SHP77 (cell line): ENCODE measurements around the gene DOCK2.
"Not testable (repeated sequence)": the region's sequence is repeated elsewhere in the genome, so short reads cannot be mapped to it uniquely, and the experiment has no call there.

Source experiments
- DNase-seq, 2 experiments: peaks; one replicate each; lab custom pipeline; 2025; lab: John Stamatoyannopoulos, UW

DOCK2 gene

DNA sequence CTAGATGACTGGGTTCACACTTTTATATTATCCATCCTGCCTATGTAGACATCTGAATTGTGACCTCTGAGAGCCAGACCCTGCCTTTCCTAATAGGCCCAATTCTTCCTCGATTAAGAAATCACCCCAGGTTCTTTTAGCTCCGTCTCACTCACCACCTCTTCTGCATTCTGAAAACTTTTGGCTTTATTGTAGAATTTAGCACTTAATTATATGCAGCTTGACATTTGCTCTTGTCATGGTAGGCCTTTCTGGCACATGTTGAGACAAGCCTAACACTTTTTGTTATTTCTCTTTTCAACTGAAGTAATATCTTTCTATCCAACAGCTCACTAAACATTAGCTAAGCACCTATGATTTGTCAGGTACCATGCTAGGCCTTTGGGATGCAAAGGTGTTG, 180.0 kb downstream of the DOCK2 start:
- DNase-seq: no peak

DNA sequence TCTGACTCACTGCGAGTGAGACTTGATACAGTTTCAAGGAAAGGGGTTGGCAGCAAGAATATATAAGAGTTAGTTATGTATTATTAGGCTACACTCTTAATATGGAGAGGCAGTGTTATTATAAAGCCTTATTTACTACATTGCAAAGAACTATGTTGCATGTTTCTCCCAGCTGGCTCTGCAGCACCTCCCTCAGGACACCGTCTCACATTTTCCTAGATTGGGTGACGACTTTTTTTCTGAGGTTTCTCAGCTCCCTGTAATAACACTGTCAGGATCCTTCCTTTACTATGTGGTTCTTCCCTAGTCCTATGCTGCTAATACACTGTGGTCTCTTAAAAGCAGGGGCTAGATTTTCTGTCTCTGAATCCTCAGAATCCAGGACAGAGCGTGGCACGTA, 189.5 kb downstream of the DOCK2 start:
- no peak for DNase-seq

DNA sequence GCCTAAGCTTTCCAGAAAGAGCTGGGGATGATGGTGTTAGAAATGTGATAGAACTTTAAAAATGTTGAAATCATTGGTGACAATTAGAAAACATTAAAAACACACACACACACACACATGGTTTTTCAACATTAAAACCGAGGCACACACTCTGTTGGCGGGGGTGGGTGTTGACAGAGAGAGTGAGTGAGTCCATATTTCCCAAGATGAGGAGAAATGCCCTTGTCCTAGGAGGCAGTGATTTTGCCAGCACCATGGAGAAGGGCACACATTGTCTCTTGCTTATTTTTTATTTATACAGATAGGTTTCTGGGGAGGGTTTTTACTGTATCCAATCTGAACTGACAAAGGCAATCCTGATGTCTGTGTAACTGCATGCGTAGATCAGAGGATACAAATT, 190.7 kb downstream of the DOCK2 start:
- DNase-seq: no peak

DNA sequence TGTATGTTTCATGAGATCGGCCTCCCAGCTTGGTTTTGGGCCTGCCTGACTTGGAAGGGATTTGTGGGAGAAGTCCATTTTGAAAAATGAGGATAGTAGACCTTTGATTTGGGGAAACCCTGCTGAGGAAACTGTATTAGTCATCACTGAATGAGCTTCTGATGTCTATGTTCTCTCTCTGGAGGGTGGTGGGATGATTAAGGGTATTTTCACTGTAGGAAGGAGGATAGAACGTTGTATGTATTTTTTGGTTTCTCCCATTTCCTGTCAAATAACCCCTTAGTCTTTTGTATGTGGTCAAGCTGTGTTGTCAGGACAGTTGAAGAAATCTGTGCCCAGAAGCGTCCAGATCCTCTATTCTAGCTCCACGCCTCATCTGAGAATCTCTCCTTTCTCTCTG, 191.3 kb downstream of the DOCK2 start:
- DNase-seq: no peak

DNA sequence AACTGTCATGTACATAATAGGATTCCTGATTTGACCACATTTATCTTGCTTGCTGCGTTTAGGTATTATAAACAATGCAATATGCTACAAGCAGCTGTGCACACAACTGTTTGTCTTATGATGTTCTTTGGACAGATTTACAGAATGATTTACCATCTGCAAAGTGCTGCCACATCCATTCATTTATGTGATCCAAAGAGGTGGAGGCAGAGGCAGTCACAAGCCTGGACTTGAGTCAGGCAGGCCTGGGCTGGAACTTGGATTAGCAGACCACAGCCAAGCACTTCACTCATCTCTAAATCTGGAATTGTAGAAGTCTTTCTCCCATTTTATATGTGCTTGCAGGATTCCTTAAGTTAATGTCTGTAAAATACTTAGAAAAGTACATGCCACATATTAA, 194.3 kb downstream of the DOCK2 start:
- DNase-seq: peak; percentile 29 to 36

DNA sequence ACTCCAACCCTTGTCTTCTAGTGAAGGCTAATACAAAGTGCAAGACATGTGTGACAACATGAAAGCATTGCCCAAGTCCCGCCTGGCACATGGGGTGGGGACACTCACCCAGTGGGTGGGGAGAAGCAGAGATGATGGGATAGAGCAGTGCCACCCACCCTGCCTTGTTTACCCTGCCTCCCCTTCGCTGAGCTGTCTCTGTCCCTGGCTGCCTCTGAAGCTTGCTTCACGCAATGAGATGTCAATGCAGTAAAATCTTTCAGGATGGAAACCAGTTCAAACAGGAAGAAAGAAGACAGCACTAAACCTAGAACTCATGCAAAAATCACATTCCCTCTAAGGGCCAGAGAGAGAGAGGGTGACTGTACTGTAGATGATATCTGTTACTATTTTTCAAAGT, 195.2 kb downstream of the DOCK2 start:
- no peak for DNase-seq

DNA sequence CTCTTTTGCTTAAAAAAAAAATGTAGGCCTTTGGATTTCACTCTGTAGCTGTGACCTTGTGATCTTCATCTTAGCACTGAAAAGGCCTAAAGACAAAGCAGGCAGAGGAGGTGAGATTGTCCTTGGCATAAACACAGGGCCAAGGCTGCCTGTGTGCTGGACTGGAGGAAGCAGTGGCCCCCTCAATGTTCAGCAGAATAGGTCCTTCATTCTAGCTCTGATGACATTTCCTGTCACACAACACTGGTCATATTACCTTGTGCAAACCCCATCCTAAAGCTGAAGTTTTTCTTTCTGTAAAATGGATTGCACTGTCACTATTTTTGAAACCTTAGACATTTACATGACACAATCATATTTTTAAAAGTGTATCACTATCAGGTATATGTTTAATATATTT, 195.8 kb downstream of the DOCK2 start:
- no peak for DNase-seq

DNA sequence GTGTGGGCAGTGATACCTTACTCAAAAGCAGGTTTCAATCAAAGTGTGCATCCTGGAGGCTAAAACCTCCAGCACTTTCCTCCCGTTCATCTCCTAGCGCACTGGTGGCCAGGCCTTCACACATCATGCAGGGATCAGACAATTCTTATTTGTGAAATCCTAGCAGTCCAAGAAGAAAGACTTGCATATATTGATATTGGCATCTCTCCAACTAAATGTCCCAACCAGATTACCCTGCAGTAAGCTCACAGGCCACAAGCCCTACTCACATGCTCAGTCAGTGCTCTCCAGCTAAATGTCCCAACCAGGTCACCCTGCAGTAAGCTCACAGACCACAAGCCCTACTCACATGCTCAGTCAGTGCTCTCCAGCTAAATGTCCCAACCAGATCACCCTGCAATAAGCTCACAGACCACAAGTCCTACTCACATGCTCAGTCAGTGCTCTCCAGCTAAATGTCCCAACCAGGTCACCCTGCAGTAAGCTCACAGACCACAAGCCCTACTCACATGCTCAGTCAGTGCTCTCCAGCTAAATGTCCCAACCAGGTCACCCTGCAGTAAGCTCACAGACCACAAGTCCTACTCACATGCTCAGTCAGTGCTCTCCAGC, 196.7 kb downstream of the DOCK2 start:
- not testable (repeated sequence) for DNase-seq

DNA sequence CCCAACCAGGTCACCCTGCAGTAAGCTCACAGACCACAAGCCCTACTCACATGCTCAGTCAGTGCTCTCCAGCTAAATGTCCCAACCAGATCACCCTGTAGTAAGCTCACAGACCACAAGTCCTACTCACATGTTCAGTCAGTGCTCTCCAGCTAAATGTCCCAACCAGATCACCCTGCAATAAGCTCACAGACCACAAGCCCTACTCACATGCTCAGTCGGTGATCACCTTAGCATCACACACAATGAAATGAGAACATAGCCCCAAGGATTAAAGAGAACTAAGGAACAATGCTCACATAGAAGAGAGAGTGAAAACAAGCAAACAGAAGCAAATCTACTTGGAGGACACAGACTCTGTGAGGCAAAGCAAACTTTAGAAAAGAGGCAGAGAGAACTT, 197.5 kb downstream of the DOCK2 start:
- DNase-seq: not testable (repeated sequence)

DNA sequence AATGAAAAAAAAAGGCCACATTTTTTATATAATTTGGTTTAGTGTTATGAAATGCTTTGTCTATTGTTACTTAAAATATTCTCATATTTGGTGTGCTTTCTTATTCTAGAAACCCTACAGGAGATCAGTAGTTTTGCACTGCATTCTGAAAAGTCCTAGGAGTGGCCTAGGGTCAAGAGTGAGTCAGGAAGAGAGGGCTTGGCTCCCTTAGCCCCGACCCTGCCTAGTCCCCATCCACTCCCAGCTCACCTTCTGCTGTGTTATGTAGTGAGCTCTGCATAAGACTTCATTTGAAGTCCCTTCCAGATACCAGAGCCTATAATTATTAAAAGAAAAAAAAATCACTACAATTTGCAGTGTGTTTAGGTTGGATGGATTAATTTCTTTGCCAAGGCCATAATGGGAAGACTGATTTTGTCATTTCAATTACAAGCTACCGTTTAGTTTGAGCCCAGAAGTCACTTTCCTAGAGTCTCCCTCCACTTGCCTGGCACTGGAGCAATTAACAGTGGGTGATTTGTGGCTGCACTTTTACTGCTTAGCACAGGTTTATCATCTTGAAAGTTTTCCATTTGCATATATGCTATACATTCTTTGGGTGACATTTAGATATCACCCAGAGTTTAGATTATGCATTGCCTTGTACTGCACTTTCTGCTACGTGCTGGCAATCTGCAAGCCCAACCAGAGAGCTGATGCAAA, 199.9 kb downstream of the DOCK2 start:
- DNase-seq: no peak

DNA sequence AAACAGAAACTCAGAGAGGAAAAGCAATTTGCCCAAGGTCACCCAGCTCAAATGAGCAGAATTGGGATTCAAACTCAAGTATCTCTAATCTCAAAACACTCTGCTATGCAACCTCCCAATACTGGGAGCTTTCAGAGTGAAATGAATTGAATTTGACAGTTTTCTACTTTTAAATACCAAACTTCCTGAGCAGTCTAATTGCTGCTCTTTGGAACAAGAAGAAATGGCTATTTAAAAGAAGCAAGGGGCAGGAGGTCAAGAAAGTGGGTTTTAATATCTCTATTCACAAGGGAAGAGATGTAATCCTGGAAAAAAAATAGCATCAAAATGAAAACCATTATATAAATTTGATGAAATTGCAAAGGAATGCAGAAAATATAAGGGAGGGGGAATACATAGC, 200.6 kb downstream of the DOCK2 start:
- DNase-seq: no peak

DNA sequence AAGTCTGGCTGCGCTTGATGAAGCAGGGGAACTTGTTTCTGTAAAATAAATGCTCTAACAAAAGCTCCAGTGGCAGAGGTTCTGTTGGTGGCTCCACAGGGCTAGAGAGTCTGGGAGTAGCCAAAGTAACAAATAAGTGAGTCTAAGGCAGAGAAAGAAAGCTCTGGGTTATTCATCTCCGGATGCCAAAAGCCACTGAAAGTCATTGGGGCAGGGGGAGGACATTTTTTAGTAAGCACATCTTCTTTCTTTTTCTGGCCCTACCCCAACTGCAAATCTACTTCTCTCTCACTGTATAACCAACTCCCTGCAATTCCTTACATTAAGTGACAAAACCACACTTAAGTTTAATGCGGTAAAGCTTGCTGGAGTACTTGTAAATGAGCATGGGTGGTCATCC, 201.6 kb downstream of the DOCK2 start:
- no peak for DNase-seq

DNA sequence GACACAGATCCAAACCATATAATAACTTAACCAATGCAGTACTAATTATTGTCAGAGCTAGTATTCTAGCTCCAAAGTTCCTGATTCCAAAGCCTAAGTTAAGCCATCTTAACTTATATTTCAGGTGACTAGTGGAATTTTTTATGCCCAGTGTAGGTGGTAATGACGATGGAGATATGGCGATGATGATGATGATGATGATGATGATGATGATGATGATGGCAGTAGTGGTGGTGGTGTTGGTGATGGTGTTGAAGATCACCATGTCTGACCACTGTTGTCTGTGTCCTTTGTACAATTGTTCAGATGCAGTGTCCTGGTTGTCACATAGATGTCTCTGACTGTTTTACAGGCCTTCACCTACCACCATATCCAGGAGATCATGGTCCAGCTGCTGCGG, 203.3 kb downstream of the DOCK2 start:
- no peak for DNase-seq

DNA sequence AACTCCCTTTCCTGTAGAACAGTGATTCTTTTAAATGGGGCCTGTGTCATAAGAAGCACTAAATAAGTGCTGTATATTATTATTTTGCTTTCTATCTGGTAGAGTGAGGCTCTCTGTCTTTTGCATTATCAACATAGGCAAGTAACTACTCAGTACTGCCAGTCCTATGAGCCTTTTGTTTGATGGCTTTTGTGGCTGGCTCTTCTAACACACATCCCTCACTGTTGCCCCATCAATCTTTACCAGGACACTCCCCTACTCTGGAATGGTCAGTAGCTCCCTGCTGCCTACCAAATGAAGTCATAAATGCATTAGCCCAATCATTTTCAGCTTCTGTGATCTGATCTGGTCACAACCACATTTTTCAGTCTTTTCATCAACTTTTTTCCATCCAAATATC, 205.6 kb downstream of the DOCK2 start:
- no peak for DNase-seq

DNA sequence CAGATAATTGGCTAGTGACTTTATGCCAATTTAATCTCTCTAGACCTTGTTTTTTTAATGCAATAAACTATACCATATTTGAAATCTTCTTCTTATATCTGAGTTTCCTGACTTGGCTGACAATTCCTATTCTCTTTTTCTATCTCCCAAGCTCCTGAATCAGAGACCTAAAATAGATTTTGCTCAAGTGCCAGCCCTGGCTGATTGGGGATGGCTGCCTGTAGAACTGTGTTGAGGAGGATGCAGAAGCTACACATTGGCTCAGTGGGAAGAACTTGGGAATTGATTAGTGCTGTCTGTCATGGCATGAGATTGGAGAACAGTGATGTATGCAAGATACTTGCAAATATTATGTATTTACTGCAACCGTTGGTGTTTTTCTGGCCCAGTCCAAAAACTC, 210.4 kb downstream of the DOCK2 start:
- DNase-seq: no peak

DNA sequence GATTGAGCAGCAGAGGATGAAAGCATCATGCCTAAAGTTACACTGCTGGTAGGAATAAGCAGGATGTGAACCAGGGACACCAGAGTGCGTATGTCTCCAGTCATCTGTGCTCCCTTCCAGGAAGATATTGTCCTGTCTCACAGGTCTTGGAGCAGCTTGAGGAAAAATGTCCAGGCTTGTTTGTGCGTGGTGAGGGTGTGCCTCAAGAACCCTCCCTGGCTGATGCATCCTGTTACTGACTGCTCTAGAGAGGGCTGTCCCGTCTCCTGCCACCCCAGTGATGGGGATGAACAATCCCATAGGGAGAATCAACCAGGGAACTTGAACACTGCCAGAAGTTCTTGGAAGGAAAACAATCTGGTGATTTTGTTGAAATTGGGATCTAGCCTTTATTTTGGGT, 211.2 kb downstream of the DOCK2 start:
- no peak for DNase-seq

DNA sequence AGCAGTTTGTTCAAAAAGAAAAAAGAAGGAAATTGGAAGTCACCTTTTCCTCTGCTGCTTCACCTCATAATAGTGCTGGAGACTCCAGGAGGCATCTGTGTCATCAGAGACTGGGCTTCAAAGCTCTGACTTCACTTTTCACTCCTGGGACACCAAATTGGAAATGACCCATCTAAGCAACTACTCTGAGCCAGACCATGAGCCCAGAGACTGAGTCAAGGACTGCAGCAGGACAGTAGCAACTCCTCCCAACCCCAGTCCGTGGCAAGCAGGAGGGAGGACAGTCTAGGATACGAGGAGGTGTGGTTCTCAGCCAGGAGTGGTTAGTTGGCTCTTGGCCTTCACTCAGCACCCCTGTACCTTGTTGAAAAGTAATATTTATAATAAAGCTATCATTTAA, 211.7 kb downstream of the DOCK2 start:
- no peak for DNase-seq

DNA sequence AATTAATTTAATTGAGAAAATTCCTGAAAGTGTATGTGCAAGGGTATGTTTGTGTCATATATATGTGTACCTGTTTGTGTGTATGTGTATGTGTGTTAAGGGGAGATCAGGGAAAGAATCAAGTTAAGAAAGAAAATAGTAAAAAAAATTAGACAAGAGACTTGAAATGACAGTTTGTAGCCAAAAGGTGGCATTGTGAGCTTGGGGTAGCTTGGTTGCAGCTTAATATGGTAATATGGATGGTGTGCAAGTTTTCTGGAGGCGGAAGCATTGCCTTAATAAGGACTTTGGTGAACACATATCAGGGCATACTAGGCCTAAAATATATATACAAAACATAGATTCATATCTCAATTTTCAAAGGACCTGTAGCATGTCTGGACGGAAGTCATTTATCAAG, 213.3 kb downstream of the DOCK2 start:
- no peak for DNase-seq

DNA sequence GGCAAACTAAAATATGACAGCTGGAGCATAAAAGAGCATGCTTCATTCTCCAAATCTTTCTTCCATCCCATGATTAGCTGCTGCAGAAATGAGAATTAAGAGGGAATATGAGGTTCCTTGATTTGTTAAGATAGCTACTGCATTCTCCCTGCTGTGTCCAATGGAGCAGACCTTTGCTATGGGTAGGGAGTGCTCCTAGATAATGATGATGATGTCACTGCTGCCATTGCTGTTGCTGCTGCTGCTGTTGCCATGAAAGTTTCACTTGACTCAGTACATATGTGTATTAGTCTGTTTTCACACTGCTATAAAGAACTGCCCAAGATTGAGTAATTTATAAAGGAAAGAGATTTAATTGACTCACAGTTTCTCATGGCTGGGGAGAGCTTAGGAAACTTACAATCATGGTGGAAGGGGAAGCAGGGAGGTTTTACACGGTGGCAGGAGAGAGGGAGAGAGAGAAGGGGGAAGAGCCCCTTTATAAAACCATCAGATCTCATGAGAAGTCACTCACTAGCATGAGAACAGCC, 214.3 kb downstream of the DOCK2 start:
- DNase-seq: no peak

DNA sequence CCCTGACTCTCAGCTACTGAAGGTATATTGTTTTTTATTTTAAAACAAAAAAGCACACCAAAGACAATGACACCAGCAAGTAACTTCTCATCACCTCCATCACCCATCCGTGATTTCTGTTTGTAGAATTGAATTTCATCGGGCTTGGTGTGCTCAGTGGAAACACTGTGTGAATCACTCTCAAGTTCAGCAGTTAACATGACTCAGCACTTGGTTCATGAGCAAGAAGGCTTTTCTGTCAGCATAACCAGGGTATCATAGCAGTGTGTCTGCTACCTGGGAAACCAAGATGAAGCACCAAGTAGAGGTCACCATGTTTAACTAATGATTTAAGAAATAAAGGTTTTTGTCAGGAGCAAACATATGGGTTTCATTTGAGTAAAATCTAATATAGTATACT, 219.5 kb downstream of the DOCK2 start:
- no peak for DNase-seq

DNA sequence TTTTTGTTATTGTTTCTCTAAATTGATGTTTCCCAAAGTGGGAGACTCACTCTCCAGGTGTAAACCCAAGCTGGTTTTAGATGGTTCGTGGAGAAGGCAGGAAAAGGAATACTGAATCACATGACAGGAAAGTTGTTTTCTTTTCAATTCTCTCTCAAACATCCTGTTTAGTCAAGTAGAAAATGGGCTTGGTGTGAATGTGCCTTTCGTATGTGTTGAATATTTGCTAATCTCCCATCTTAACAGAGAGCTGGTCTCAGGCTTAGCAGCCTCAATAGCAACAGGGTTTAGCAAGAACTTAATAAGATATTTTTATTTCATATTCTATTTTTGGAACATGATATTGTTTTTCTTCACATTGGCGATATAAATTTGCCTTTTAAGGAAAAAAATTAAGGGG, 223.5 kb downstream of the DOCK2 start:
- DNase-seq: no peak

DNA sequence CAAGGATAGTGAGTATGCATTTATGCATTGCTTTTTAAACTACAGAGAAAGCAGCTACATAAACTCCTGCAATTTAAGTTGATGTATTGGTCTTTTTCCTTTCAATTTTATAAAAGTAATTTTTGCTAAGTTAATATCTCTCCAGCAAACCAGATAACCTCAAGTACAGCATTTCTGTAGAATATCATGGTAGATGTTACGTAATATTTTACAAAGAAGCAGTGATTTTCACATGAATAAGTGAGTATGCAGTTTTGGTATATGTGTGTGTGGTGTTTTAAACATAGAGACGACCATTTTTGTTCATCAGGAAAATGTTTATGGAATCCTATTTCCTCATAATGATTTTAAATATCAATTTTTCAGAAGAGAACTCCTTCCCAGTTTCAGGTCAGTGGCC, 224.4 kb downstream of the DOCK2 start:
- no peak for DNase-seq

DNA sequence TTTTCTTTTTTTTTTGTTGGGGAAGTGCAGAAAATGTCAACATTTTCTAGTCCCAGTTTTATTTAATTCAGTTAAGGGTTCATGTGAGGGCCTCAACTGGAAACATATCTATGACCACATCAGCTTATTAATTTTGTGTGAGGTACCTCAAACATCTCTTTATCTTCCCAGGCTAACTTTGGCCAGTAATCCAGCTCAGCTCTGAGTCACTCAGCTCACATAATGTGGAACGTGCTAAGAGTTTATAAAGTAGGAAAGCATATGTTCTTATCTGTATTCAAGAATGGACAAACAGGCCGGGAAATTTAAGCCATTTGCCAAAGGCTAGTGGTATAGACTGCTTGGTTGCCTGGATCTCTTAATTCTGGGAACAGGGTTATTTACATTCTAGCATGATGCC, 224.9 kb downstream of the DOCK2 start:
- no peak for DNase-seq

DNA sequence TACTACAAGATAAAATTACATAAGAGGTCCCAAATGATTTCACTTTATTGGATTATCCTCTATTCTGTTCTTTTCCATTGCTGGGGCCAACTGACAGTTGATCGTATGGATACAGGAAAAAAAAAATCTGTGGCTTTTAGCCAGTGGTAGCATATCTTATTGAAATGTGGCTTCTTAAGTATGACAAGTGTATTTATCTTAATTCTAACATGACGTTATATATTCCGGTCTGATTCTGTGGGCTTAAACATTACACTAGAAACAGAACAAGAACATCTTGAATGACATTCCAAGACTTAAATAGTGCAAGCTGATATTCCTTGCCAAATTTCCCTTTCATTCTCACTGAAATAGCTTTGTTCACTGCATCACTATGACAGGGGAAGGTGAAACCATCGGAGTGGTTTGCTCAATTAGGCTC, 225.3 kb downstream of the DOCK2 start:
- DNase-seq: no peak
